BJ (cell line): ENCODE results near the gene GRIK2. TPM values are rescaled to one million over a fixed set of nuclear protein-coding genes. Genes with fewer than 3 reads are reported as not detected.

Experiments used
- CTCF ChIA-PET: fragments of 350-600 bp; formaldehyde crosslinking; extraction: SDS; loops from one replicate; lab custom pipeline; 2021; ENCODE audit warnings: antibody characterized with exemption, inconsistent platforms; lab: Yijun Ruan, JAX
- POLR2A ChIA-PET: fragments of 300-600 bp; sonication (Branson Sonifier 250); formaldehyde crosslinking; extraction: SDS; loops from one replicate; lab custom pipeline; 2021; ENCODE audit warnings: antibody characterized with exemption; lab: Charles Lee
- DNase-seq: peaks from one replicate; pipeline ENCODE4 v3.0.0-alpha.2; 2011; ENCODE audit warnings: low read depth
- H3K27me3 ChIP-seq: 2 replicates; pipeline ENCODE4 v1.6.0; 2011; ENCODE audit warnings: low read length; ENCODE audit not compliant: control insufficient read depth, insufficient read depth
- H3K36me3 ChIP-seq: 2 replicates; pipeline ENCODE4 v1.5.1; 2011; ENCODE audit warnings: low read length; ENCODE audit not compliant: control insufficient read depth, insufficient read depth
- H3K4me3 ChIP-seq: 2 replicates; pipeline ENCODE4 v1.5.1; 2011; ENCODE audit warnings: low read depth, mild to moderate bottlenecking, control low read depth, low read length
- CTCF ChIP-seq: IDR thresholded peaks from 2 replicates; pipeline ENCODE4 v1.5.1; 2011; ENCODE audit warnings: low read depth, mild to moderate bottlenecking, control low read depth, inconsistent platforms, low read length, moderate library complexity; ENCODE audit not compliant: insufficient read depth
- polyA plus RNA-seq: library from polyadenylated mRNA; depleted of rRNA; stranded (reverse); fragments of >200 nt; gene quantifications from 2 replicates; pipeline ENCODE4 v1.2.3, GENCODE V29; 2011

Gene GRIK2
- polyA plus RNA-seq, 1 experiment: 23.0 TPM

- H3K36me3 ChIP-seq: no peaks in the 10 kb centered on the region
- CTCF ChIA-PET: interaction anchor here (0.5 to 1.7 kb wide), 2 partner anchors 137 to 150 kb away, joined by 3 to 4 read pairs; partner anchors contain the start of gene GRIK2
- POLR2A ChIA-PET: no interaction called here
- no peak for DNase-seq
- TF ChIP-seq CTCF: no peak
- H3K27me3 ChIP-seq: no peaks in the 10 kb centered on the region
- H3K4me3 ChIP-seq: no peak overlapping the region
These were observed 150.3 kb downstream of the GRIK2 start for GRCh38 chr6:101543796-101544195.

GRCh38 chr6:101544286-101544685, 150.8 kb downstream of the GRIK2 start:
- no peak overlapping the region for H3K4me3 ChIP-seq
- CTCF ChIA-PET: interaction anchor here (0.5 to 1.7 kb wide), 2 partner anchors 137 to 151 kb away, joined by 3 to 4 read pairs; partner anchors contain the start of gene GRIK2
- H3K36me3 ChIP-seq: no peaks in the 10 kb centered on the region
- no peak for DNase-seq
- H3K27me3 ChIP-seq: no peaks in the 10 kb centered on the region
- TF ChIP-seq CTCF: no peak
- POLR2A ChIA-PET: no interaction called here

GRCh38 chr6:101545191-101545590, 151.7 kb downstream of the GRIK2 start:
- DNase-seq: peak; percentile 32
- H3K4me3 ChIP-seq: no peak overlapping the region
- no peak for TF ChIP-seq CTCF
- H3K36me3 ChIP-seq: no peaks in the 10 kb centered on the region
- POLR2A ChIA-PET: interaction anchor here (0.6 kb wide), 1 partner anchor 214 kb away, joined by 3 read pairs; no protein-coding TSS in a partner anchor
- CTCF ChIA-PET: interaction anchor here (0.7 to 1.7 kb wide), 2 partner anchors 27 to 152 kb away, joined by 3 read pairs; partner anchors contain the start of gene GRIK2
- no peaks in the 10 kb centered on the region for H3K27me3 ChIP-seq

GRCh38 chr6:101550451-101550850, 156.9 kb downstream of the GRIK2 start:
- no peaks in the 10 kb centered on the region for H3K36me3 ChIP-seq
- TF ChIP-seq CTCF: no peak
- no peak overlapping the region for H3K4me3 ChIP-seq
- ChIA-PET POLR2A (no interaction called here), CTCF (no interaction called here)
- no peak for DNase-seq
- H3K27me3 ChIP-seq: no peaks in the 10 kb centered on the region

- no peak for TF ChIP-seq CTCF
- ChIA-PET CTCF (no interaction called here), POLR2A (no interaction called here)
- Histone ChIP-seq H3K4me3 (no peak overlapping the region), H3K27me3 (no peaks in the 10 kb centered on the region), H3K36me3 (no peaks in the 10 kb centered on the region)
- no peak for DNase-seq
These were observed 160.7 kb downstream of the GRIK2 start for GRCh38 chr6:101554231-101554630.
